ENCODE data around the gene MYO7A. TPM values are rescaled to one million over a fixed set of nuclear protein-coding genes. Genes with fewer than 3 reads are reported as not detected.

Gene MYO7A
- total and polyA plus RNA-seq, 2 experiments from 2014 or later = 1.8 to 5.4 TPM

DNA sequence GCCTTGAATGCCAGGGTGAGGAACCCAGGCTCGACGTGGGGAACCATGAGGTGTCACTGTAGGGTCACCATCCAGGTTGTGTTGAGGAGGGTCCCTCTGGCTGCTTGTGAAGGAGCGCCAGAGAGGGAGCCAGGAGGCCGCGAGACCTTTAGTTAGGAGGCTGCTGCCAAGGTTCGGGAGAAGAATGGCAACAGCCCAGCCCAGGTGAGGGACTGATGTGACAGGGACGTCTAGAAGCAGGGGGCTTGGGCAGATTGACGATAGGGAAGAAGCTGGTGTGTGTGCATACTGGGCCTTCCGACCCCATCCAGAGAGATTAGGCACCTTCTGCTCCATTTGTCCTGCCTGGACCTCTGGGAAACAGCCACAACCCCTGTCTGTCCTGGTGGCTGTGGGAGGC lies 49.0 kb downstream of the MYO7A start (continued):
- TF ChIP-seq, protein P1, sequence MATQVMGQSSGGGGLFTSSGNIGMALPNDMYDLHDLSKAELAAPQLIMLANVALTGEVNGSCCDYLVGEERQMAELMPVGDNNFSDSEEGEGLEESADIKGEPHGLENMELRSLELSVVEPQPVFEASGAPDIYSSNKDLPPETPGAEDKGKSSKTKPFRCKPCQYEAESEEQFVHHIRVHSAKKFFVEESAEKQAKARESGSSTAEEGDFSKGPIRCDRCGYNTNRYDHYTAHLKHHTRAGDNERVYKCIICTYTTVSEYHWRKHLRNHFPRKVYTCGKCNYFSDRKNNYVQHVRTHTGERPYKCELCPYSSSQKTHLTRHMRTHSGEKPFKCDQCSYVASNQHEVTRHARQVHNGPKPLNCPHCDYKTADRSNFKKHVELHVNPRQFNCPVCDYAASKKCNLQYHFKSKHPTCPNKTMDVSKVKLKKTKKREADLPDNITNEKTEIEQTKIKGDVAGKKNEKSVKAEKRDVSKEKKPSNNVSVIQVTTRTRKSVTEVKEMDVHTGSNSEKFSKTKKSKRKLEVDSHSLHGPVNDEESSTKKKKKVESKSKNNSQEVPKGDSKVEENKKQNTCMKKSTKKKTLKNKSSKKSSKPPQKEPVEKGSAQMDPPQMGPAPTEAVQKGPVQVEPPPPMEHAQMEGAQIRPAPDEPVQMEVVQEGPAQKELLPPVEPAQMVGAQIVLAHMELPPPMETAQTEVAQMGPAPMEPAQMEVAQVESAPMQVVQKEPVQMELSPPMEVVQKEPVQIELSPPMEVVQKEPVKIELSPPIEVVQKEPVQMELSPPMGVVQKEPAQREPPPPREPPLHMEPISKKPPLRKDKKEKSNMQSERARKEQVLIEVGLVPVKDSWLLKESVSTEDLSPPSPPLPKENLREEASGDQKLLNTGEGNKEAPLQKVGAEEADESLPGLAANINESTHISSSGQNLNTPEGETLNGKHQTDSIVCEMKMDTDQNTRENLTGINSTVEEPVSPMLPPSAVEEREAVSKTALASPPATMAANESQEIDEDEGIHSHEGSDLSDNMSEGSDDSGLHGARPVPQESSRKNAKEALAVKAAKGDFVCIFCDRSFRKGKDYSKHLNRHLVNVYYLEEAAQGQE (IDR thresholded peaks at IDR 0.05; ENCODE audit: unreplicated experiment) = no peak
- TF ChIP-seq EZH2 (IDR thresholded peaks at IDR 0.05; ENCODE audit: low read depth, unreplicated experiment) (no peak), NANOG (IDR thresholded peaks at IDR 0.05; ENCODE audit: borderline replicate concordance) (no peak), STAT1 (IDR thresholded peaks at IDR 0.05; ENCODE audit: unreplicated experiment) (no peak), CREB1 (CRISPR knock-in tag; IDR thresholded peaks at IDR 0.05; ENCODE audit: low read depth) (no peak), EZH2phosphoT487 (IDR thresholded peaks at IDR 0.05; ENCODE audit: unreplicated experiment) (no peak)
- TF ChIP-seq, protein P2, sequence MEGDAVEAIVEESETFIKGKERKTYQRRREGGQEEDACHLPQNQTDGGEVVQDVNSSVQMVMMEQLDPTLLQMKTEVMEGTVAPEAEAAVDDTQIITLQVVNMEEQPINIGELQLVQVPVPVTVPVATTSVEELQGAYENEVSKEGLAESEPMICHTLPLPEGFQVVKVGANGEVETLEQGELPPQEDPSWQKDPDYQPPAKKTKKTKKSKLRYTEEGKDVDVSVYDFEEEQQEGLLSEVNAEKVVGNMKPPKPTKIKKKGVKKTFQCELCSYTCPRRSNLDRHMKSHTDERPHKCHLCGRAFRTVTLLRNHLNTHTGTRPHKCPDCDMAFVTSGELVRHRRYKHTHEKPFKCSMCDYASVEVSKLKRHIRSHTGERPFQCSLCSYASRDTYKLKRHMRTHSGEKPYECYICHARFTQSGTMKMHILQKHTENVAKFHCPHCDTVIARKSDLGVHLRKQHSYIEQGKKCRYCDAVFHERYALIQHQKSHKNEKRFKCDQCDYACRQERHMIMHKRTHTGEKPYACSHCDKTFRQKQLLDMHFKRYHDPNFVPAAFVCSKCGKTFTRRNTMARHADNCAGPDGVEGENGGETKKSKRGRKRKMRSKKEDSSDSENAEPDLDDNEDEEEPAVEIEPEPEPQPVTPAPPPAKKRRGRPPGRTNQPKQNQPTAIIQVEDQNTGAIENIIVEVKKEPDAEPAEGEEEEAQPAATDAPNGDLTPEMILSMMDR (conservative IDR thresholded peaks at IDR 0.05; ENCODE audit: low read depth in 2 of 2) = no peak

DNA sequence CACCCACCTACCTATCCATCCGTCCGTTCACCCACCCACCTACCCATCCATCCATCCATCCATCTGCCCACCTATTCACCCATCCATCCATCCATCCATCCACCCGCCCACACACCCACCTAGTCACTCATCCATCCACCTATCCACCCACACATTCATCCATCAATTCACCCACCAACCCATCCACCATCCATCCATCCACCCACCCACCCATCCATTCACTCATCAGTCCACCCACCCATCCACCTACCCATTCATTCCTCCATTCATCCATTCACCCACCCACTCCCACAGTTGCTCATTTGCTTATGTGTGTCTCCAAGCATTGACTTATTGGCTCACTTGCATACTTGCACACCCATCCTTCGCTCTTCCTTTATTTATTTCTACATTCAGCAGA lies 50.1 kb downstream of the MYO7A start:
- Histone ChIP-seq H3K9me2 (ENCODE audit: insufficient read depth) (0 out of 2 replicates have a peak, but pooled peaks cover 2% of the 10 kb centered on the region), H3K27me3 (ENCODE audit: insufficient read depth) (no peaks in the 10 kb centered on the region), H3K79me2 (replicated peaks; ENCODE audit: insufficient read depth) (no peaks in the 10 kb centered on the region), H3K27ac (ENCODE audit: low read depth) (no peak overlapping the region), H3K4me1 (ENCODE audit: insufficient read depth) (peaks cover 19% of the 10 kb centered on the region), H3K4me2 (no peak overlapping the region), H4K20me1 (replicated peaks; ENCODE audit: insufficient read depth) (no peaks in the 10 kb centered on the region), H2AFZ (no peak overlapping the region), H3F3A (replicated peaks; ENCODE audit: low read depth) (no peaks in the 10 kb centered on the region), H3K4me3 (no peak overlapping the region), H3K36me3 (ENCODE audit: insufficient read depth) (no peaks in the 10 kb centered on the region)
- Mint-ChIP-seq H3K36me3 (ENCODE audit: low read depth) (no peaks in the 10 kb centered on the region; the same call in 2 of the 3 replicates), H3K27me3 (ENCODE audit: insufficient read depth, low read depth, poor library complexity) (peaks cover 22% of the 10 kb centered on the region), H3K4me3 (no peak overlapping the region), H3K27ac (no peak overlapping the region), H3K4me1 (peaks cover 36% of the 10 kb centered on the region), H3K9me3 (peaks cover 5% of the 10 kb centered on the region; the same call in 2 of the 3 replicates)
- DNase-seq (ENCODE audit: low spot score) = no peak
- TF ChIP-seq NANOG (IDR thresholded peaks at IDR 0.05; ENCODE audit: borderline replicate concordance) (no peak), POLR2AphosphoS5 (IDR thresholded peaks at IDR 0.05; ENCODE audit: low read depth) (no peak), EZH2phosphoT487 (IDR thresholded peaks at IDR 0.05; ENCODE audit: unreplicated experiment) (no peak)
- no peak for ATAC-seq

DNA sequence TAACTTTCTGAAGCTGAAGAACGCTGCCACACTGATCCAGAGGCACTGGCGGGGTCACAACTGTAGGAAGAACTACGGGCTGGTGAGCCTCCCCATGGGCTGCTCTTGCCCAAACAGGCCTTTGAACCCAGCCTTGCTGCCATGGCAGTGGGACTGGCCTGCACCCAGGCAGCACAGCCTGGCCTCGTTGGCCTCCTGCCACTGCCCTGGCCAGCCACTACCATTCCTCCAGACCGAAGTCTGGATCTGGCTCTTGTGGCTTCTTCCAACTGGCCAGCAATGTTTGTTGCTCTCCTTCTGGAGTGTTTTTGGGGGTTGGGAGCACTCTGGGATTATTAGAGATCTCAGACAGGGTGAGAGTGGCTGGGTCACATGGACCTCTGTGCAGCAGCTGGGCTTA lies 51.0 kb downstream of the MYO7A start:
- H2AFZ ChIP-seq = no peak overlapping the region
- H3K4me2 ChIP-seq = no peak overlapping the region
- H3K4me3 ChIP-seq = no peak overlapping the region
- Mint-ChIP-seq H3K9me3 (peaks cover 5% of the 10 kb centered on the region; the same call in 2 of the 3 replicates), H3K36me3 (ENCODE audit: low read depth) (no peaks in the 10 kb centered on the region; the same call in 2 of the 3 replicates), H3K4me1 (peaks cover 29% of the 10 kb centered on the region), H3K4me3 (no peak overlapping the region), H3K27me3 (ENCODE audit: insufficient read depth, low read depth, poor library complexity) (peaks cover 17% of the 10 kb centered on the region), H3K27ac (no peak overlapping the region)
- no peak overlapping the region for H3K27ac ChIP-seq (ENCODE audit: low read depth)
- no peak for ATAC-seq
- H4K20me1 ChIP-seq (replicated peaks; ENCODE audit: insufficient read depth) = no peaks in the 10 kb centered on the region
- 0 out of 2 replicates have a peak, but pooled peaks cover 2% of the 10 kb centered on the region for H3K9me2 ChIP-seq (ENCODE audit: insufficient read depth)
- peaks cover 17% of the 10 kb centered on the region for H3K4me1 ChIP-seq (ENCODE audit: insufficient read depth)
- H3K79me2 ChIP-seq (replicated peaks; ENCODE audit: insufficient read depth) = no peaks in the 10 kb centered on the region
- no peaks in the 10 kb centered on the region for H3K36me3 ChIP-seq (ENCODE audit: insufficient read depth)
- H3K27me3 ChIP-seq (ENCODE audit: insufficient read depth) = no peaks in the 10 kb centered on the region
- no peaks in the 10 kb centered on the region for H3F3A ChIP-seq (replicated peaks; ENCODE audit: low read depth)
- no peak for DNase-seq (ENCODE audit: low spot score)
- no peak for TF ChIP-seq STAT1 (IDR thresholded peaks at IDR 0.05; ENCODE audit: unreplicated experiment)
- TF ChIP-seq EZH2phosphoT487 (IDR thresholded peaks at IDR 0.05; ENCODE audit: unreplicated experiment) = no peak
- TF ChIP-seq POLR2AphosphoS5 (IDR thresholded peaks at IDR 0.05; ENCODE audit: low read depth) = no peak
- no peak for TF ChIP-seq JUNB (IDR thresholded peaks at IDR 0.05; ENCODE audit: unreplicated experiment)
- TF ChIP-seq, protein P1 (IDR thresholded peaks at IDR 0.05; ENCODE audit: unreplicated experiment) = no peak
- TF ChIP-seq, protein P2 (conservative IDR thresholded peaks at IDR 0.05; ENCODE audit: low read depth in 2 of 2) = no peak
- TF ChIP-seq EZH2 (IDR thresholded peaks at IDR 0.05; ENCODE audit: low read depth, unreplicated experiment) = no peak
